IMR-90 (cell line): ENCODE data around the gene ANGPT4.

Experiments used
- BHLHE40 ChIP-seq: fragments of 150-350 bp; IDR thresholded peaks from 2 replicates; pipeline ENCODE4 v1.6.1; 2016; ENCODE audit warnings: mild to moderate bottlenecking, low read depth, low read length
- CEBPB ChIP-seq: IDR thresholded peaks from 2 replicates; pipeline ENCODE4 v1.6.1; 2012; ENCODE audit warnings: low read depth, low read length, improper control_type of control experiment
- CHD1 ChIP-seq: IDR thresholded peaks from 2 replicates; pipeline ENCODE4 v1.6.1; 2012; ENCODE audit warnings: low read depth, low read length, improper control_type of control experiment
- FOS ChIP-seq: fragments of 150-350 bp; IDR thresholded peaks from 2 replicates; pipeline ENCODE4 v1.6.1; 2016; ENCODE audit warnings: low read depth, low read length
- NFE2L2 ChIP-seq: fragments of 150-350 bp; IDR thresholded peaks from 2 replicates; pipeline ENCODE4 v1.6.1; 2016; ENCODE audit warnings: low read depth, mild to moderate bottlenecking, low read length
- POLR2A ChIP-seq: IDR thresholded peaks from 2 replicates; pipeline ENCODE4 v1.6.1; 2012; ENCODE audit warnings: mild to moderate bottlenecking, low read depth, low read length
- RAD21 ChIP-seq: IDR thresholded peaks from 2 replicates; pipeline ENCODE4 v1.6.1; 2012; ENCODE audit warnings: low read length, improper control_type of control experiment
- RCOR1 ChIP-seq: IDR thresholded peaks from 2 replicates; pipeline ENCODE4 v1.6.1; 2012; ENCODE audit warnings: mild to moderate bottlenecking, low read length, improper control_type of control experiment; ENCODE audit not compliant: insufficient replicate concordance
- SMC3 ChIP-seq: fragments of 150-350 bp; IDR thresholded peaks from 2 replicates; pipeline ENCODE4 v1.6.1; 2016; ENCODE audit warnings: low read depth, mild to moderate bottlenecking, antibody characterized with exemption, low read length, moderate library complexity
- USF2 ChIP-seq: fragments of 150-350 bp; IDR thresholded peaks from 2 replicates; pipeline ENCODE4 v1.6.1; 2017; ENCODE audit warnings: mild to moderate bottlenecking, antibody characterized with exemption, low read length, low read depth
- TF ChIP-seq, protein P1 (sequence below): conservative IDR thresholded peaks from 2 replicates; pipeline ENCODE4 v1.5.1; 2012; ENCODE audit warnings: mild to moderate bottlenecking, low read depth, low read length, improper control_type of control experiment
- TF ChIP-seq, protein P2 (sequence below): fragments of 150-350 bp; IDR thresholded peaks from 2 replicates; pipeline ENCODE4 v1.6.1; 2016; ENCODE audit warnings: low read depth, mild to moderate bottlenecking, low read length, moderate library complexity, borderline replicate concordance

DNA sequence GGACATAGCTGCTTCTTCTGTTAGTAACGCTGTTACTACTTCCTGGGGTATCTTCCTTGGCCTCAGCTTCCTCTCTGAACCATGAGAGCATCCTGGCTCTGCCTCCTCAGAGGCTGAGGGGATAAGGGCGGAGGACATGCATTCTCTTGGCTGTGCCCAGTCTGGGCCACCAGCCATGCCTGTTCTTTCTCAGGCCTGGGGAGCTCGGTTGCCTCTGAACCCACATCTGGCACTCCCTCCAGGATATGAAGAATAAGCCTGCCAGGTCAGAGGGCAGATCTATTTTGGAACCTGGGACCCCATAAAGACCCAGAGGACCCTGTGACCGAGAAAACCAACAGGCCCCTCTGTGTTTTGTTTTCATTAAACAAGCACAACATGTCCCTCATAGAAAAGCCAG is 6.6 kb upstream of the ANGPT4 start:
- TF ChIP-seq, protein P1, sequence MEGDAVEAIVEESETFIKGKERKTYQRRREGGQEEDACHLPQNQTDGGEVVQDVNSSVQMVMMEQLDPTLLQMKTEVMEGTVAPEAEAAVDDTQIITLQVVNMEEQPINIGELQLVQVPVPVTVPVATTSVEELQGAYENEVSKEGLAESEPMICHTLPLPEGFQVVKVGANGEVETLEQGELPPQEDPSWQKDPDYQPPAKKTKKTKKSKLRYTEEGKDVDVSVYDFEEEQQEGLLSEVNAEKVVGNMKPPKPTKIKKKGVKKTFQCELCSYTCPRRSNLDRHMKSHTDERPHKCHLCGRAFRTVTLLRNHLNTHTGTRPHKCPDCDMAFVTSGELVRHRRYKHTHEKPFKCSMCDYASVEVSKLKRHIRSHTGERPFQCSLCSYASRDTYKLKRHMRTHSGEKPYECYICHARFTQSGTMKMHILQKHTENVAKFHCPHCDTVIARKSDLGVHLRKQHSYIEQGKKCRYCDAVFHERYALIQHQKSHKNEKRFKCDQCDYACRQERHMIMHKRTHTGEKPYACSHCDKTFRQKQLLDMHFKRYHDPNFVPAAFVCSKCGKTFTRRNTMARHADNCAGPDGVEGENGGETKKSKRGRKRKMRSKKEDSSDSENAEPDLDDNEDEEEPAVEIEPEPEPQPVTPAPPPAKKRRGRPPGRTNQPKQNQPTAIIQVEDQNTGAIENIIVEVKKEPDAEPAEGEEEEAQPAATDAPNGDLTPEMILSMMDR = no peak
- TF ChIP-seq NFE2L2 (no peak), POLR2A (no peak), FOS (no peak), SMC3 (no peak), USF2 (no peak), RCOR1 (no peak), BHLHE40 (no peak), RAD21 (no peak), CHD1 (no peak), CEBPB (no peak)
- TF ChIP-seq, protein P2, sequence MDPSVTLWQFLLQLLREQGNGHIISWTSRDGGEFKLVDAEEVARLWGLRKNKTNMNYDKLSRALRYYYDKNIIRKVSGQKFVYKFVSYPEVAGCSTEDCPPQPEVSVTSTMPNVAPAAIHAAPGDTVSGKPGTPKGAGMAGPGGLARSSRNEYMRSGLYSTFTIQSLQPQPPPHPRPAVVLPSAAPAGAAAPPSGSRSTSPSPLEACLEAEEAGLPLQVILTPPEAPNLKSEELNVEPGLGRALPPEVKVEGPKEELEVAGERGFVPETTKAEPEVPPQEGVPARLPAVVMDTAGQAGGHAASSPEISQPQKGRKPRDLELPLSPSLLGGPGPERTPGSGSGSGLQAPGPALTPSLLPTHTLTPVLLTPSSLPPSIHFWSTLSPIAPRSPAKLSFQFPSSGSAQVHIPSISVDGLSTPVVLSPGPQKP = no peak
